Measurements from ENCODE around the gene TBC1D1. TPM values are rescaled to one million over a fixed set of nuclear protein-coding genes. Genes with fewer than 3 reads are reported as not detected.

Gene TBC1D1
- total RNA-seq, 1 experiment from 2014 or later = 104 TPM

GRCh38 chr4:38046727-38047489, 156.0 kb downstream of the TBC1D1 start:
- no peak for DNase-seq (ENCODE audit: low spot score)

GRCh38 chr4:38049545-38050170, 158.8 kb downstream of the TBC1D1 start:
- DNase-seq (ENCODE audit: low spot score) = no peak

- no peak for DNase-seq (ENCODE audit: low spot score)
Observed at GRCh38 chr4:38050560-38051350, 159.9 kb downstream of the TBC1D1 start.

GRCh38 chr4:38055566-38055965, 164.7 kb downstream of the TBC1D1 start:
- no peak for DNase-seq (ENCODE audit: low spot score)

- DNase-seq (ENCODE audit: low spot score) = no peak
Observed at GRCh38 chr4:38056011-38056685, 165.3 kb downstream of the TBC1D1 start.

GRCh38 chr4:38058151-38058550, 167.3 kb downstream of the TBC1D1 start:
- no peak for DNase-seq (ENCODE audit: low spot score)

GRCh38 chr4:38060829-38061431, 170.0 kb downstream of the TBC1D1 start:
- no peak for DNase-seq (ENCODE audit: low spot score)

GRCh38 chr4:38062088-38062775, 171.3 kb downstream of the TBC1D1 start:
- DNase-seq (ENCODE audit: low spot score) = peak; percentile 93

GRCh38 chr4:38062776-38063097, 171.9 kb downstream of the TBC1D1 start:
- no peak for DNase-seq (ENCODE audit: low spot score)

- DNase-seq (ENCODE audit: low spot score) = no peak
Observed at GRCh38 chr4:38065176-38065575, 174.3 kb downstream of the TBC1D1 start.

- DNase-seq (ENCODE audit: low spot score) = no peak
Observed at GRCh38 chr4:38065900-38066299, 175.0 kb downstream of the TBC1D1 start.

- DNase-seq (ENCODE audit: low spot score) = no peak
Observed at GRCh38 chr4:38067499-38067898, 176.6 kb downstream of the TBC1D1 start.

GRCh38 chr4:38068107-38068506, 177.2 kb downstream of the TBC1D1 start:
- no peak for DNase-seq (ENCODE audit: low spot score)

GRCh38 chr4:38069271-38069760, 178.4 kb downstream of the TBC1D1 start:
- DNase-seq (ENCODE audit: low spot score) = peak; percentile 72

- peak; percentile 20 for DNase-seq (ENCODE audit: low spot score)
Observed at GRCh38 chr4:38071801-38072431, 181.0 kb downstream of the TBC1D1 start.

GRCh38 chr4:38072578-38072977, 181.7 kb downstream of the TBC1D1 start:
- no peak for DNase-seq (ENCODE audit: low spot score)

GRCh38 chr4:38073596-38074234, 182.8 kb downstream of the TBC1D1 start:
- DNase-seq (ENCODE audit: low spot score) = no peak

GRCh38 chr4:38075370-38076152, 184.7 kb downstream of the TBC1D1 start:
- DNase-seq (ENCODE audit: low spot score) = peak; percentile 48

GRCh38 chr4:38076153-38076669, 185.3 kb downstream of the TBC1D1 start:
- no peak for DNase-seq (ENCODE audit: low spot score)
